Mucosa of descending colon (tissue), 3 donors: ENCODE results near the gene SAP30BP. TPM values are rescaled to one million over a fixed set of nuclear protein-coding genes. Genes with fewer than 3 reads are reported as not detected.
A peak's percentile ranks its signal among the peaks of the same experiment; 100 is the strongest.

Experiments
- ATAC-seq: fragments of 200-7000 bp; cut with Tn5 transposase; one replicate; pipeline ENCODE4 v1.9.1; 2020; ENCODE audit warnings: mild to moderate bottlenecking, moderate library complexity
- DNase-seq, 3 donors: peaks; one replicate each; pipeline ENCODE4 v3.0.0-alpha.2; 2020
- H3K36me3 ChIP-seq: fragments of 200-600 bp; one replicate; pipeline ENCODE4 v1.8.0; 2021; ENCODE audit warnings: low read depth, mild to moderate bottlenecking
- H3K4me1 ChIP-seq: fragments of 200-600 bp; one replicate; pipeline ENCODE4 v1.8.0; 2021; ENCODE audit warnings: low read depth, mild to moderate bottlenecking
- H3K4me3 ChIP-seq: fragments of 200-600 bp; one replicate; pipeline ENCODE4 v1.8.0; 2021; ENCODE audit warnings: mild to moderate bottlenecking
- H3K9me3 ChIP-seq: fragments of 200-600 bp; one replicate; pipeline ENCODE4 v1.8.0; 2021; ENCODE audit warnings: mild to moderate bottlenecking
- CTCF ChIP-seq: fragments of 200-600 bp; IDR thresholded peaks from one replicate; pipeline ENCODE4 v1.8.0; 2022; ENCODE audit warnings: antibody characterized with exemption, mild to moderate bottlenecking
- intact Hi-C, 2 donors: fragments of 100-400 bp; cut with DNase I in 1 of 2; cut with micrococcal nuclease in 1 of 2; formaldehyde crosslinking; loops; one replicate each; pipeline versions ENCODE4 v1.11.0 to v1.11.1; 2022; cut with DNase I, micrococcal nuclease
- total RNA-seq, 3 donors: library from RNA; stranded (reverse); fragmentation: NEBNext Ultra II Directional in 2 of 3; extraction: Animal tissue kit (Norgen Biotek cat#: 25700) in 2 of 3; gene quantifications; one replicate each; pipeline versions ENCODE4 v1.2.1 to v1.2.4, GENCODE V29; 2021 to 2023
- donor health status: DM: no; HTN: no; CAD: no; lungs with moderate emphysema.
- donor health status: DM: no; HTN: no; CAD: no.
- donor health status: DM: no; HTN: yes; CAD: no.

The SAP30BP gene
- total RNA-seq, 3 donors from 2014 or later, result 76.5 to 83.8 (median 76.9) TPM

- no peaks in the 10 kb centered on the region for H3K9me3 ChIP-seq
- H3K4me1 ChIP-seq, result peaks cover 28% of the 10 kb centered on the region
- intact Hi-C loops, result no loop called here
- no peak overlapping the region for H3K4me3 ChIP-seq
- ATAC-seq (no peak), DNase-seq (peak in 1 of 3 donors; percentile 17)
- TF ChIP-seq CTCF, result no peak
- H3K36me3 ChIP-seq, result peaks cover 4% of the 10 kb centered on the region
Observed at GRCh38 chr17:75646638-75646992, 20.5 kb upstream of the SAP30BP start.

- DNase-seq (peak in 1 of 3 donors; percentile 34), ATAC-seq (no peak)
- no peak for TF ChIP-seq CTCF
- Histone ChIP-seq H3K9me3 (no peaks in the 10 kb centered on the region), H3K36me3 (peaks cover 4% of the 10 kb centered on the region), H3K4me1 (peaks cover 28% of the 10 kb centered on the region), H3K4me3 (no peak overlapping the region)
- intact Hi-C loops, result no loop called here
Observed at GRCh38 chr17:75647061-75647460, 20.1 kb upstream of the SAP30BP start.

GRCh38 chr17:75647921-75648320, 19.2 kb upstream of the SAP30BP start:
- intact Hi-C loops, result no loop called here
- peaks cover 4% of the 10 kb centered on the region for H3K36me3 ChIP-seq
- TF ChIP-seq CTCF, result no peak
- H3K4me3 ChIP-seq, result no peak overlapping the region
- no peaks in the 10 kb centered on the region for H3K9me3 ChIP-seq
- ATAC-seq (no peak), DNase-seq (peak in 1 of 3 donors; percentile 19)
- peaks cover 23% of the 10 kb centered on the region for H3K4me1 ChIP-seq

GRCh38 chr17:75649687-75650086, 17.5 kb upstream of the SAP30BP start:
- intact Hi-C loops, result no loop called here
- Histone ChIP-seq H3K36me3 (peaks cover 4% of the 10 kb centered on the region), H3K4me3 (no peak overlapping the region), H3K4me1 (peaks cover 18% of the 10 kb centered on the region), H3K9me3 (no peaks in the 10 kb centered on the region)
- no peak for ATAC-seq
- TF ChIP-seq CTCF, result no peak
- DNase-seq, result peak in 1 of 3 donors; percentile 46

- DNase-seq (peak; percentile 37 to 52 (median 41)), ATAC-seq (peak; percentile 61)
- peaks cover 4% of the 10 kb centered on the region for H3K36me3 ChIP-seq
Observed at GRCh38 chr17:75650874-75651273, 16.3 kb upstream of the SAP30BP start.

More at GRCh38 chr17:75650874-75651273, 16.3 kb upstream of the SAP30BP start:
- Histone ChIP-seq H3K9me3 (no peaks in the 10 kb centered on the region), H3K4me3 (no peak overlapping the region), H3K4me1 (peaks cover 10% of the 10 kb centered on the region)
- intact Hi-C loops, result no loop called here
- TF ChIP-seq CTCF, result no peak
